GM23338 (cell line): ENCODE data around the gene PPP4R2. TPM values are rescaled to one million over a fixed set of nuclear protein-coding genes. Genes with fewer than 3 reads are reported as not detected.

ENCODE experiments used
- ATAC-seq: fragments of 200-7000 bp; cut with Tn5 transposase; 3 replicates; pipeline ENCODE4 v1.9.1; 2020
- DNase-seq: peaks from one replicate; pipeline ENCODE4 v3.0.0-alpha.2; 2015; ENCODE audit warnings: low spot score
- H2AFZ ChIP-seq: fragments of 200-600 bp; sonication (generic); 2 replicates; pipeline ENCODE4 v1.8.0; 2016; ENCODE audit warnings: antibody characterized with exemption, mild to moderate bottlenecking, moderate library complexity
- H3F3A ChIP-seq: fragments of 200-600 bp; sonication (generic); replicated peaks from 2 replicates; pipeline ENCODE4 v1.8.0; 2017; ENCODE audit warnings: antibody characterized with exemption, mixed run types, low read depth
- H3K27ac ChIP-seq: fragments of 200-600 bp; sonication (generic); 2 replicates; pipeline ENCODE4 v1.6.1; 2016; ENCODE audit warnings: low read depth
- H3K27me3 ChIP-seq: fragments of 200-600 bp; sonication (generic); 2 replicates; pipeline ENCODE4 v1.8.0; 2016; ENCODE audit warnings: mild to moderate bottlenecking, mixed run types, moderate library complexity; ENCODE audit not compliant: insufficient read depth
- H3K36me3 ChIP-seq: fragments of 200-600 bp; sonication (generic); 2 replicates; pipeline ENCODE4 v1.8.0; 2016; ENCODE audit warnings: mild to moderate bottlenecking; ENCODE audit not compliant: insufficient read depth
- H3K4me1 ChIP-seq: fragments of 200-600 bp; sonication (generic); 2 replicates; pipeline ENCODE4 v1.8.0; 2016; ENCODE audit warnings: mild to moderate bottlenecking, moderate library complexity; ENCODE audit not compliant: insufficient read depth
- H3K4me2 ChIP-seq: fragments of 200-600 bp; sonication (generic); 2 replicates; pipeline ENCODE4 v1.7.1; 2017; ENCODE audit warnings: mixed run types
- H3K4me3 ChIP-seq: fragments of 200-600 bp; sonication (generic); 2 replicates; pipeline ENCODE4 v1.6.1; 2016; ENCODE audit warnings: mixed run types
- H3K79me2 ChIP-seq: fragments of 200-600 bp; sonication (generic); replicated peaks from 2 replicates; pipeline ENCODE4 v1.8.0; 2017; ENCODE audit warnings: mild to moderate bottlenecking; ENCODE audit not compliant: insufficient read depth
- H3K9me2 ChIP-seq: fragments of 200-600 bp; sonication (generic); 2 replicates; pipeline ENCODE4 v1.8.0; 2017; ENCODE audit not compliant: insufficient read depth
- H4K20me1 ChIP-seq: fragments of 200-600 bp; sonication (generic); replicated peaks from 2 replicates; pipeline ENCODE4 v1.8.0; 2017; ENCODE audit warnings: mild to moderate bottlenecking; ENCODE audit not compliant: insufficient read depth
- H3K27ac Mint-ChIP-seq: 2 replicates; pipeline ENCODE4 v1.8.0; 2020; ENCODE audit warnings: inconsistent platforms, mild to moderate bottlenecking, moderate library complexity, mixed read lengths
- H3K27me3 Mint-ChIP-seq: 3 replicates; pipeline ENCODE4 v1.8.0; 2022; ENCODE audit warnings: low read depth, mild to moderate bottlenecking, moderate library complexity, mixed read lengths, inconsistent platforms; ENCODE audit not compliant: insufficient read depth, poor library complexity
- H3K36me3 Mint-ChIP-seq: 3 replicates; pipeline ENCODE4 v1.8.0; 2021; ENCODE audit warnings: low read depth, mild to moderate bottlenecking, inconsistent platforms, moderate library complexity, mixed read lengths
- H3K4me1 Mint-ChIP-seq: 3 replicates; pipeline ENCODE4 v1.8.0; 2020; ENCODE audit warnings: mild to moderate bottlenecking, inconsistent platforms, mixed read lengths
- H3K4me3 Mint-ChIP-seq: 3 replicates; pipeline ENCODE4 v1.8.0; 2021; ENCODE audit warnings: moderate library complexity, mild to moderate bottlenecking, inconsistent platforms, mixed read lengths
- H3K9me3 Mint-ChIP-seq: 3 replicates; pipeline ENCODE4 v1.8.0; 2020; ENCODE audit warnings: moderate library complexity, mild to moderate bottlenecking, inconsistent platforms, mixed read lengths
- CREB1 ChIP-seq: fragments of 250-450 bp; sonication (Bioruptor Pico); IDR thresholded peaks from 2 replicates; pipeline ENCODE4 v1.5.0; 2020; ENCODE audit warnings: low read depth, mild to moderate bottlenecking, moderate library complexity
- NANOG ChIP-seq: IDR thresholded peaks from 2 replicates; pipeline ENCODE4 v1.6.1; 2016; ENCODE audit warnings: antibody characterized with exemption, borderline replicate concordance
- ZNF331 ChIP-seq: fragments of 250-450 bp; sonication (Bioruptor Pico); IDR thresholded peaks from 2 replicates; pipeline ENCODE4 v1.5.0; 2020; ENCODE audit warnings: low read depth, mild to moderate bottlenecking, moderate library complexity
- polyA plus RNA-seq: library from polyadenylated mRNA; unstranded; fragments of >200 nt; fragmentation: Nextera tagmentation; extraction: Ambion mirVana; gene quantifications from 2 replicates; pipeline ENCODE4 v1.2.1, GENCODE V29; 2016
- total RNA-seq: library from RNA; depleted of rRNA; stranded (reverse); fragments of >200 nt; shearing (Covaris generic); gene quantifications from 2 replicates; pipeline ENCODE4 v1.2.3, GENCODE V29; 2014
- TF ChIP-seq, protein P1 (sequence below), 2 experiments: fragments of 200-600 bp in 1 of 2; sonication (generic) in 1 of 2; conservative IDR thresholded peaks; 2 replicates each; pipeline versions ENCODE4 v1.5.1 to v1.6.1; 2016 to 2017; ENCODE audit warnings: antibody characterized with exemption in 2 of 2, low read depth in 2 of 2, mild to moderate bottlenecking in 2 of 2, moderate library complexity in 1 of 2
- TF ChIP-seq, protein P2 (sequence below): IDR thresholded peaks from one replicate; pipeline ENCODE4 v1.6.1; 2018; ENCODE audit warnings: antibody characterized with exemption; ENCODE audit not compliant: unreplicated experiment

PPP4R2 gene
- total and polyA plus RNA-seq, 2 experiments from 2014 or later = 62.7 to 117 TPM

DNA sequence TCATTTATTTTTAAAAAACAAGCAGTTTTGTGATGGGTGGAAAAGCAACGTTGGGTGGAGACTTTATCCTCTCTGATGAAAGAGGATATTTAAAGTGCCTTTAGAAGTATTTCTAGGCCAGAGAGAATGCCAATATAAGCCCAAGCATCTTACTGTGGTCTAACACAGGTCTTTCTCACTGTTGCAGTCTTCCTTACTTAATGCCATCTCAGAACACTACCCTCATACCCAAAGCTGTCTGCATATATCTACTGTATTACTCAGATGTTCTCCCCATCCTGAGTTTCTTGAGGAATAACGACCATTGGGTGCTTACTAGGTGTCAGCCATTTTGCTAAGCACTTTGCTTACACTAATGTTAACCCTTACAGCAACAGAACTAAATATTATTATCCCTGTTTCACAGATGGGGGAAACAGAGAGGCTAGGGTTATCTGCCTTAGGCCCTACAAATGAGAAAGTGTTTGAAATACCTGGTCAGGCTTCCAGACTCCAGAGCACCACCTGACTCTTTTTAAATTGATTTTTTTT lies 35.0 kb downstream of the PPP4R2 start:
- no peak for ATAC-seq
- H3K79me2 ChIP-seq = no peaks in the 10 kb centered on the region; the same call in 1 of the 2 replicates
- H3F3A ChIP-seq = no peaks in the 10 kb centered on the region
- no peak for DNase-seq
- TF ChIP-seq, protein P1, sequence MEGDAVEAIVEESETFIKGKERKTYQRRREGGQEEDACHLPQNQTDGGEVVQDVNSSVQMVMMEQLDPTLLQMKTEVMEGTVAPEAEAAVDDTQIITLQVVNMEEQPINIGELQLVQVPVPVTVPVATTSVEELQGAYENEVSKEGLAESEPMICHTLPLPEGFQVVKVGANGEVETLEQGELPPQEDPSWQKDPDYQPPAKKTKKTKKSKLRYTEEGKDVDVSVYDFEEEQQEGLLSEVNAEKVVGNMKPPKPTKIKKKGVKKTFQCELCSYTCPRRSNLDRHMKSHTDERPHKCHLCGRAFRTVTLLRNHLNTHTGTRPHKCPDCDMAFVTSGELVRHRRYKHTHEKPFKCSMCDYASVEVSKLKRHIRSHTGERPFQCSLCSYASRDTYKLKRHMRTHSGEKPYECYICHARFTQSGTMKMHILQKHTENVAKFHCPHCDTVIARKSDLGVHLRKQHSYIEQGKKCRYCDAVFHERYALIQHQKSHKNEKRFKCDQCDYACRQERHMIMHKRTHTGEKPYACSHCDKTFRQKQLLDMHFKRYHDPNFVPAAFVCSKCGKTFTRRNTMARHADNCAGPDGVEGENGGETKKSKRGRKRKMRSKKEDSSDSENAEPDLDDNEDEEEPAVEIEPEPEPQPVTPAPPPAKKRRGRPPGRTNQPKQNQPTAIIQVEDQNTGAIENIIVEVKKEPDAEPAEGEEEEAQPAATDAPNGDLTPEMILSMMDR (conservative IDR thresholded peaks at IDR 0.05; ENCODE audit: low read depth in 2 of 2) = no peak
- TF ChIP-seq ZNF331 (no peak), CREB1 (CRISPR knock-in tag) (no peak), NANOG (no peak)
- TF ChIP-seq, protein P2, sequence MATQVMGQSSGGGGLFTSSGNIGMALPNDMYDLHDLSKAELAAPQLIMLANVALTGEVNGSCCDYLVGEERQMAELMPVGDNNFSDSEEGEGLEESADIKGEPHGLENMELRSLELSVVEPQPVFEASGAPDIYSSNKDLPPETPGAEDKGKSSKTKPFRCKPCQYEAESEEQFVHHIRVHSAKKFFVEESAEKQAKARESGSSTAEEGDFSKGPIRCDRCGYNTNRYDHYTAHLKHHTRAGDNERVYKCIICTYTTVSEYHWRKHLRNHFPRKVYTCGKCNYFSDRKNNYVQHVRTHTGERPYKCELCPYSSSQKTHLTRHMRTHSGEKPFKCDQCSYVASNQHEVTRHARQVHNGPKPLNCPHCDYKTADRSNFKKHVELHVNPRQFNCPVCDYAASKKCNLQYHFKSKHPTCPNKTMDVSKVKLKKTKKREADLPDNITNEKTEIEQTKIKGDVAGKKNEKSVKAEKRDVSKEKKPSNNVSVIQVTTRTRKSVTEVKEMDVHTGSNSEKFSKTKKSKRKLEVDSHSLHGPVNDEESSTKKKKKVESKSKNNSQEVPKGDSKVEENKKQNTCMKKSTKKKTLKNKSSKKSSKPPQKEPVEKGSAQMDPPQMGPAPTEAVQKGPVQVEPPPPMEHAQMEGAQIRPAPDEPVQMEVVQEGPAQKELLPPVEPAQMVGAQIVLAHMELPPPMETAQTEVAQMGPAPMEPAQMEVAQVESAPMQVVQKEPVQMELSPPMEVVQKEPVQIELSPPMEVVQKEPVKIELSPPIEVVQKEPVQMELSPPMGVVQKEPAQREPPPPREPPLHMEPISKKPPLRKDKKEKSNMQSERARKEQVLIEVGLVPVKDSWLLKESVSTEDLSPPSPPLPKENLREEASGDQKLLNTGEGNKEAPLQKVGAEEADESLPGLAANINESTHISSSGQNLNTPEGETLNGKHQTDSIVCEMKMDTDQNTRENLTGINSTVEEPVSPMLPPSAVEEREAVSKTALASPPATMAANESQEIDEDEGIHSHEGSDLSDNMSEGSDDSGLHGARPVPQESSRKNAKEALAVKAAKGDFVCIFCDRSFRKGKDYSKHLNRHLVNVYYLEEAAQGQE = no peak
- Mint-ChIP-seq H3K36me3 (peaks cover 11% of the 10 kb centered on the region; the same call in 2 of the 3 replicates), H3K9me3 (no peaks in the 10 kb centered on the region), H3K27me3 (peaks cover 5% of the 10 kb centered on the region), H3K4me1 (peaks cover 50% of the 10 kb centered on the region), H3K27ac (no peak overlapping the region), H3K4me3 (no peak overlapping the region)
- H3K36me3 ChIP-seq = no peaks in the 10 kb centered on the region
- no peak overlapping the region for H3K4me3 ChIP-seq
- no peak overlapping the region for H3K27ac ChIP-seq
- H4K20me1 ChIP-seq = peaks cover 52% of the 10 kb centered on the region
- peaks cover 15% of the 10 kb centered on the region for H3K4me1 ChIP-seq
- H2AFZ ChIP-seq = no peak overlapping the region
- no peak overlapping the region for H3K4me2 ChIP-seq
- no peaks in the 10 kb centered on the region for H3K9me2 ChIP-seq
- no peaks in the 10 kb centered on the region for H3K27me3 ChIP-seq

DNA sequence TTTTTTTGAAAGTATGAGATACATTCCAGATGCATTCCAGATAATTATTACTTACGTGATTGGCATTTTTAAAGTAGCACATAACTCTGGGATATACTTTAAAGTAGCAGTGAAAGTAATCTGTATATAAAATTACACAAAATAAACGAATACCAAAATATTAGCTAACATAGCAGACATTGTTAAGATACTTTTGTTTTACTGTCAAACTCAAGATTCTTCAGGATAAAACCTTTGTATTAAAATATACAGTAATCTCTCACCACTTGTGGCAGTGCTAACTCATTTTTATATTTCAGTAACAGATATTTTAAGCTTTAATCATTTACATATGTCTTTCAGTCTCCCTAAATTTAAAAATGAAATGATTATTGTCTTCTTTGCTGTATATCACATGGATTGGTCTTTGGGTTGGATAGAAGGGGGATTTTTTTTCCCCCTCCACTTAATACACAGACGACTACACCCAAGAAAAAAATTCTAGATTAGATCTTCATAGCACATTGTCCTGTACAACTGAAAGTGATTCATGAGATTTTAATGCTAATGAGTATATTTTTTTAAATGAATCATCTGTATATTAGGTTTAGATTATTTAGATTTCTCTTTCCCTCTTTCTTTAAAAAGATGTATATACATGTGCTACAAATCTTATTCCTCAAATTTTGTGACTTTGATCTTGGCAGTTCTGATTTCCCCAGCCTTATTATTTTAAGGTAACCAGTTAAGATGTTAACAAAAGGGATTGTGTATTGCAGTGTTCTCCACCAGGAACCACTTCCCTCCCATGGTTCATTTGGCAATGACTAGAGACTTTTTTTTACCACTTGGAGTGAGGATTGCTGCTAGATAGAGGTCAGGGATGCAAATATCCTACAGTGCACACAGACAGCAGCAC lies 40.3 kb downstream of the PPP4R2 start:
- Histone ChIP-seq H3K4me3 (no peak overlapping the region), H3F3A (no peaks in the 10 kb centered on the region), H3K27me3 (no peaks in the 10 kb centered on the region), H3K79me2 (no peaks in the 10 kb centered on the region; the same call in 1 of the 2 replicates), H3K4me1 (peaks cover 43% of the 10 kb centered on the region), H2AFZ (no peak overlapping the region), H4K20me1 (peaks cover 89% of the 10 kb centered on the region), H3K27ac (peak overlapping the region; percentile 72; the same call in 1 of the 2 replicates), H3K9me2 (no peaks in the 10 kb centered on the region), H3K36me3 (no peaks in the 10 kb centered on the region), H3K4me2 (peak overlapping the region; percentile 27)
- Mint-ChIP-seq H3K9me3 (no peaks in the 10 kb centered on the region), H3K27me3 (no peaks in the 10 kb centered on the region), H3K4me1 (peaks cover 59% of the 10 kb centered on the region), H3K36me3 (no peaks in the 10 kb centered on the region), H3K4me3 (no peak overlapping the region), H3K27ac (peak overlapping the region; percentile 54)
- TF ChIP-seq, protein P1 (conservative IDR thresholded peaks at IDR 0.05; ENCODE audit: low read depth in 2 of 2) = no peak
- DNase-seq (peak; percentile 40), ATAC-seq (peak; percentile 69)
